AG04450 (cell line): Measurements from ENCODE around the gene CACNA1C. TPM values are rescaled to one million over a fixed set of nuclear protein-coding genes. Genes with fewer than 3 reads are reported as not detected.

Source experiments
- CTCF ChIA-PET: fragments of 300-600, 350-600 bp; formaldehyde crosslinking; extraction: SDS; loops from one replicate; lab custom pipeline; 2022; ENCODE audit warnings: antibody characterized with exemption, inconsistent platforms; lab: Charles Lee
- POLR2A ChIA-PET: fragments of 350-600 bp; formaldehyde crosslinking; extraction: SDS; loops from one replicate; lab custom pipeline; 2021; ENCODE audit warnings: antibody characterized with exemption, inconsistent platforms; lab: Yijun Ruan, JAX
- DNase-seq: peaks from one replicate; pipeline ENCODE4 v3.0.0-alpha.2; 2011; ENCODE audit warnings: low read depth, low spot score
- H3K27ac ChIP-seq: one replicate; pipeline ENCODE4 v1.5.1; 2012; ENCODE audit warnings: low read depth, low read length, control low read depth
- H3K27me3 ChIP-seq: one replicate; pipeline ENCODE4 v1.6.0; 2012; ENCODE audit warnings: low read length; ENCODE audit not compliant: control insufficient read depth, insufficient read depth
- H3K4me3 ChIP-seq: 2 replicates; pipeline ENCODE4 v1.5.1; 2011; ENCODE audit warnings: mild to moderate bottlenecking, low read depth, low read length, control low read depth
- H3K9me3 ChIP-seq: 2 replicates; pipeline ENCODE4 v1.5.1; 2012; ENCODE audit warnings: low read length; ENCODE audit not compliant: control insufficient read depth, insufficient read depth
- CTCF ChIP-seq: IDR thresholded peaks from 2 replicates; pipeline ENCODE4 v1.5.1; 2011; ENCODE audit warnings: low read depth, low read length, control low read depth, inconsistent platforms
- polyA plus RNA-seq: library from polyadenylated mRNA; depleted of rRNA; stranded (reverse); fragments of >200 nt; gene quantifications from 2 replicates; pipeline ENCODE4 v1.2.3, GENCODE V29; 2011

Gene CACNA1C
- polyA plus RNA-seq, 1 experiment = 5.9 TPM

- POLR2A ChIA-PET = no interaction called here
- DNase-seq = no peak
- Histone ChIP-seq H3K27me3 (no peaks in the 10 kb centered on the region), H3K4me3 (no peak overlapping the region), H3K27ac (no peak overlapping the region), H3K9me3 (no peaks in the 10 kb centered on the region)
- TF ChIP-seq CTCF = no peak
- CTCF ChIA-PET = no interaction called here
Measured at GRCh38 chr12:2334689-2335088, 281.9 kb downstream of the CACNA1C start.

- Histone ChIP-seq H3K9me3 (no peaks in the 10 kb centered on the region), H3K27ac (no peak overlapping the region), H3K4me3 (no peak overlapping the region), H3K27me3 (no peaks in the 10 kb centered on the region)
- no peak for DNase-seq
- no peak for TF ChIP-seq CTCF
- ChIA-PET CTCF (no interaction called here), POLR2A (no interaction called here)
Measured at GRCh38 chr12:2335109-2335508, 282.3 kb downstream of the CACNA1C start.

GRCh38 chr12:2335513-2335912 is 282.7 kb downstream of the CACNA1C start:
- Histone ChIP-seq H3K27ac (no peak overlapping the region), H3K4me3 (no peak overlapping the region), H3K27me3 (no peaks in the 10 kb centered on the region), H3K9me3 (no peaks in the 10 kb centered on the region)
- ChIA-PET CTCF (no interaction called here), POLR2A (no interaction called here)
- DNase-seq = no peak
- no peak for TF ChIP-seq CTCF

DNA sequence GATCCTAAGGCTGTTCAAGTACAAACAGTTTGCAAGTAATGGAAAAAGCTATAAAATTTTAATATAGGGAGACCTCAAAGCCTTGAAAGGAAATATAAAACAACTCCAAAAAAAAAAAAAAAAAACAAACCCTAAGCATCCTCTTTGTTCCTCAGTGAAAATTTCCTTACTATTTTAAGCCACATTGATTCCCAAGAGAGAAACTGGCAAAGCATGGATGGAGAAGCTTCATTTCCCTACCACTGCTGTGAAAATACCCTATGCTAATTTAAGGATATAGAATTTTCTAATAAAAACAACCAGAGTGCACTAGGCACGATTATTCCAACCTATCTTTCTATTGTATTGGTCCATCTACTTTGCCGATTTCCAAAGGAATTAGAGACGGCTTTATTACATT is 283.1 kb downstream of the CACNA1C start:
- no peak overlapping the region for H3K27ac ChIP-seq
- no peak for DNase-seq
- ChIA-PET CTCF (no interaction called here), POLR2A (no interaction called here)
- H3K27me3 ChIP-seq = no peaks in the 10 kb centered on the region
- no peak overlapping the region for H3K4me3 ChIP-seq
- no peaks in the 10 kb centered on the region for H3K9me3 ChIP-seq
- TF ChIP-seq CTCF = no peak

DNA sequence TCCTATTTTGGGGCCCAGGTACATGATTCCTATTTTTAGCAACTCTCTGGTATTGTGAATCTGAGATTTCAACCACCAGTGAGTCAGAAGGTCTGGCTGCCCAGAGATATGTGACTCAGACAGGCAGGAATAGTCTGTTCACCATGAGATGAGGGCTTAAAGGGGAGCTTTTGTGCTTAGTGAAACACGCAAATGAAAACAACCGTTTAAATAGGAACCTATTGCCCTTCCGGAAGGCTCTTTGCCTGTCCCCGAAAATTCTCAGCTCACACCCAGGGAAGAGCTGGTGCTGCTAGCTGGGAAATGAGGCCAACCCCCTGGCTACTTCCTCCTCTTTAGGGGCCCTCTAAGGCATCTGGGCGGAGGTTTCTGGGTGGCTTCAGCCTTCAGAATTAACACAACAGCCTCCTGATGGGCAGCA is 283.6 kb downstream of the CACNA1C start:
- Histone ChIP-seq H3K27ac (peak overlapping the region; percentile 98), H3K27me3 (no peaks in the 10 kb centered on the region), H3K9me3 (no peaks in the 10 kb centered on the region), H3K4me3 (no peak overlapping the region)
- no peak for TF ChIP-seq CTCF
- ChIA-PET CTCF (interaction anchor here (0.8 kb wide), 1 partner anchor 397 kb away, joined by 3 read pairs; no protein-coding TSS in a partner anchor), POLR2A (no interaction called here)
- DNase-seq = peak; percentile 85
